Smooth muscle cell (in vitro differentiated cells): ENCODE results near the gene TOX2. TPM values are rescaled to one million over a fixed set of nuclear protein-coding genes. Genes with fewer than 3 reads are reported as not detected.

Experiments used
- DNase-seq: peaks from one replicate; lab custom pipeline; 2025; ENCODE audit not compliant: unreplicated experiment; lab: John Stamatoyannopoulos, UW
- H2AFZ ChIP-seq: fragments of 200-600 bp; sonication (generic); 2 replicates; pipeline ENCODE4 v1.6.0; 2016; ENCODE audit warnings: antibody characterized with exemption, low read depth, mild to moderate bottlenecking
- H3F3A ChIP-seq: fragments of 200-600 bp; sonication (generic); 2 replicates; pipeline ENCODE4 v1.6.0; 2017; ENCODE audit warnings: antibody characterized with exemption, low read depth
- H3K27ac ChIP-seq: fragments of 200-600 bp; sonication (generic); 2 replicates; pipeline ENCODE4 v1.5.1; 2016; ENCODE audit warnings: low read depth, mild to moderate bottlenecking
- H3K27me3 ChIP-seq: fragments of 200-600 bp; sonication (generic); 2 replicates; pipeline ENCODE4 v1.6.1; 2016; ENCODE audit warnings: low read depth, mild to moderate bottlenecking
- H3K36me3 ChIP-seq: fragments of 200-600 bp; sonication (generic); 2 replicates; pipeline ENCODE4 v1.5.1; 2016; ENCODE audit warnings: low read depth
- H3K4me1 ChIP-seq: fragments of 200-600 bp; sonication (generic); 2 replicates; pipeline ENCODE4 v1.5.1; 2016; ENCODE audit warnings: low read depth
- H3K4me2 ChIP-seq: fragments of 200-600 bp; sonication (generic); 2 replicates; pipeline ENCODE4 v1.6.0; 2016; ENCODE audit warnings: mild to moderate bottlenecking
- H3K4me3 ChIP-seq: fragments of 200-600 bp; sonication (generic); 2 replicates; pipeline ENCODE4 v1.5.1; 2016; ENCODE audit warnings: mild to moderate bottlenecking
- H3K79me2 ChIP-seq: fragments of 200-600 bp; sonication (generic); 2 replicates; pipeline ENCODE4 v1.6.0; 2016; ENCODE audit warnings: low read depth, mild to moderate bottlenecking
- H3K9ac ChIP-seq: fragments of 200-600 bp; sonication (generic); 2 replicates; pipeline ENCODE4 v1.6.0; 2016; ENCODE audit warnings: low read depth
- H3K9me3 ChIP-seq: fragments of 200-600 bp; sonication (generic); replicated peaks from 2 replicates; pipeline ENCODE4 v1.5.1; 2016; ENCODE audit warnings: low read depth
- H4K20me1 ChIP-seq: fragments of 200-600 bp; sonication (generic); 2 replicates; pipeline ENCODE4 v1.6.0; 2016; ENCODE audit warnings: low read depth
- WGBS: methylation state at CpG from one replicate; pipeline ENCODE4 v1.1.7; 2016; ENCODE audit warnings: low lambda C conversion rate; 5-methylcytosine and 5-hydroxymethylcytosine counted together
- polyA plus RNA-seq: library from polyadenylated mRNA; unstranded; fragments of >200 nt; fragmentation: Nextera tagmentation; extraction: Ambion mirVana; gene quantifications from 2 replicates; pipeline ENCODE4 v1.2.1, GENCODE V29; 2016
- total RNA-seq: library from RNA; depleted of rRNA; stranded (reverse); fragments of >200 nt; gene quantifications from 2 replicates; pipeline ENCODE4 v1.2.3, GENCODE V29; 2014
- TF ChIP-seq, protein P1 (sequence below): fragments of 200-600 bp; sonication (generic); IDR thresholded peaks from 2 replicates; pipeline ENCODE4 v1.5.1; 2017; ENCODE audit warnings: borderline replicate concordance, mild to moderate bottlenecking, antibody characterized with exemption; ENCODE audit not compliant: insufficient read depth, poor library complexity, severe bottlenecking

Gene TOX2
- total and polyA plus RNA-seq, 2 experiments from 2014 or later, result 1.1 to 3.8 TPM

DNA sequence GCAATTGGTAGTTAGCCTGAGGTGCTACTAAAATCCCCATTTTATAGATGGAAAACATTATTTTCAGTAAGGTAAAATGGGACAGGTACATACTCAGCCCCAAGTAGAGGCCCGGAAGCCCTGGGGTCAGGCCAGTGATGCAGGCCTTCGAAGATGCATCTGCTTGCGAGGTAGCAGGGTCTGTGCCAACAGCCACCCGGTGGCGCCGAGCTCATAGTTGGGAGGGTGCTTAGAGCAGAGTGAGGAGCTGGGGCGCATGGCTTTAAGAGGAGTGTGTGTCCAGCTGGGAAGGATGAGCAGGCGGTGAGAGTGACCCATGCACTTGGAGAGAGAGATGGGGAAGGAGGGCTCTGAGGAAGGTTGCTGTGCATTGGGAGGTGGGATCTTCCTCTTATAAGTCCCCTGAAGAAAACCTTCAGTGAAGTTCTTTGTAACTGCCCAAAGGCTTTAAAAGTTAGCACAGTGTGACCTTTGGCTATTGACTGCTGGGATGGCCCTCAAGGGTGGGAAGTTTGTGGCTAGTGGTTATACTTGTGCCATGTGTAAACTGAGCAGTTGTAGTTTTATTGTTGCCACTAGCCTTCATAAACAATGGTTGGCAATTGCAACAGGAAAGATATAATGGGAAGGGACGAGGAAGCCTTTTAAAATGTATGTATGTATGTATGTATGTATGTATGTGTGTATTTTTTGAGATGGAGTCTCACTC is 71.1 kb downstream of the TOX2 start:
- Histone ChIP-seq H3K4me1 (no peaks in the 10 kb centered on the region), H3F3A (no peaks in the 10 kb centered on the region), H3K9me3 (no peaks in the 10 kb centered on the region), H3K36me3 (no peaks in the 10 kb centered on the region), H3K27ac (no peak overlapping the region), H4K20me1 (no peaks in the 10 kb centered on the region), H3K9ac (no peak overlapping the region), H3K27me3 (no peaks in the 10 kb centered on the region), H3K4me2 (no peak overlapping the region), H3K79me2 (no peaks in the 10 kb centered on the region), H2AFZ (no peak overlapping the region), H3K4me3 (no peak overlapping the region)
- TF ChIP-seq, protein P1, sequence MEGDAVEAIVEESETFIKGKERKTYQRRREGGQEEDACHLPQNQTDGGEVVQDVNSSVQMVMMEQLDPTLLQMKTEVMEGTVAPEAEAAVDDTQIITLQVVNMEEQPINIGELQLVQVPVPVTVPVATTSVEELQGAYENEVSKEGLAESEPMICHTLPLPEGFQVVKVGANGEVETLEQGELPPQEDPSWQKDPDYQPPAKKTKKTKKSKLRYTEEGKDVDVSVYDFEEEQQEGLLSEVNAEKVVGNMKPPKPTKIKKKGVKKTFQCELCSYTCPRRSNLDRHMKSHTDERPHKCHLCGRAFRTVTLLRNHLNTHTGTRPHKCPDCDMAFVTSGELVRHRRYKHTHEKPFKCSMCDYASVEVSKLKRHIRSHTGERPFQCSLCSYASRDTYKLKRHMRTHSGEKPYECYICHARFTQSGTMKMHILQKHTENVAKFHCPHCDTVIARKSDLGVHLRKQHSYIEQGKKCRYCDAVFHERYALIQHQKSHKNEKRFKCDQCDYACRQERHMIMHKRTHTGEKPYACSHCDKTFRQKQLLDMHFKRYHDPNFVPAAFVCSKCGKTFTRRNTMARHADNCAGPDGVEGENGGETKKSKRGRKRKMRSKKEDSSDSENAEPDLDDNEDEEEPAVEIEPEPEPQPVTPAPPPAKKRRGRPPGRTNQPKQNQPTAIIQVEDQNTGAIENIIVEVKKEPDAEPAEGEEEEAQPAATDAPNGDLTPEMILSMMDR, result no peak
- no peak for DNase-seq
- WGBS, result 93% methylated on average over 9 of the region's 9 CpGs

- H2AFZ ChIP-seq, result no peak overlapping the region
- no peaks in the 10 kb centered on the region for H3K79me2 ChIP-seq
- H3K27me3 ChIP-seq, result no peaks in the 10 kb centered on the region
- no peaks in the 10 kb centered on the region for H3K9me3 ChIP-seq
- H3F3A ChIP-seq, result no peaks in the 10 kb centered on the region
- no peaks in the 10 kb centered on the region for H4K20me1 ChIP-seq
- H3K27ac ChIP-seq, result no peak overlapping the region
- WGBS, result 67% methylated on average over 1 of the region's 1 CpG
- no peak overlapping the region for H3K9ac ChIP-seq
- TF ChIP-seq, protein P1, result no peak
- DNase-seq, result no peak
- H3K4me2 ChIP-seq, result no peak overlapping the region
- no peaks in the 10 kb centered on the region for H3K4me1 ChIP-seq
- H3K36me3 ChIP-seq, result no peaks in the 10 kb centered on the region
- H3K4me3 ChIP-seq, result no peak overlapping the region
Observed at GRCh38 chr20:43987018-43987417, 72.4 kb downstream of the TOX2 start.

DNA sequence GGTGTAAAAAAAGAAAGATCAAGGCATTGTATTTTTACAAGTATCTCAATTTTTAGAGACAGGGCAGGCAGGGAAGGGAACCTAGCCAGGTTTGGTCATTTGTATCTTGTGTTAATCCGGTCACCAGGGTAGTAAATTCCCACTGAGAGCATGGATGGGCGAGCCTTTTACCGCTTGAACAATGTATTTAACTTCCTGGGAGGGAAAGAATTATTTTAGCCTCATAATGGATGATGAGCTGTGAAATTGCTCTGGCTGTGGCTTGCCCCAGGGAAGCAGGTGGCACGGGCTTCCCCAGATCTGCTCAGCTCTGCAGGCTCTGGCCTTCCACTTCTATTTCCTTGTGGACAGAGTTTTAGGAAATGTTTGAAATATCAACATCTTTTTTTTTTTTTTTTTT is 72.9 kb downstream of the TOX2 start:
- no peaks in the 10 kb centered on the region for H3K4me1 ChIP-seq
- no peak overlapping the region for H3K4me2 ChIP-seq
- H3K9ac ChIP-seq, result no peak overlapping the region
- no peaks in the 10 kb centered on the region for H3K36me3 ChIP-seq
- WGBS, result 72% methylated on average over 4 of the region's 4 CpGs
- H2AFZ ChIP-seq, result no peak overlapping the region
- no peak overlapping the region for H3K27ac ChIP-seq
- no peaks in the 10 kb centered on the region for H3K9me3 ChIP-seq
- no peaks in the 10 kb centered on the region for H3K27me3 ChIP-seq
- H3F3A ChIP-seq, result no peaks in the 10 kb centered on the region
- no peaks in the 10 kb centered on the region for H3K79me2 ChIP-seq
- no peak for DNase-seq
- H4K20me1 ChIP-seq, result no peaks in the 10 kb centered on the region
- no peak overlapping the region for H3K4me3 ChIP-seq
- TF ChIP-seq, protein P1, result no peak

DNA sequence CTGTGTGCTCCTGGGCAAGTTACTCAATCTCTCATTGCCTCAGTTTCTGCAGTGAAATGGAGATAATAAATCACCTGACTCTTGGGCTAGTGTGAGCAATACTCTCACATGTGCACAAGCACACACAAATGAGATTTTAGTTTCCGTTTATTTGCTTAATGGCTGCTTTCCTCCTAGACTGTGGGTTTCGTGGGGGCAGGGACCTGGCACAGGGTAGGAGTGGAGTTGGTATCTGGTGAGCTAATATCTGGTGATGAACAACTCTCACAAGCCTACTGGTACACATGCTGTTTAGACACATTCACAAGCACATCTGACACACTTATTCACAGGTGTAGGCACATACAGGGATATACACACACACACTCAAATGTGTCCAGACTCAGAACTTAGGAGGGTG is 73.8 kb downstream of the TOX2 start:
- H3K27me3 ChIP-seq, result no peaks in the 10 kb centered on the region
- 89% methylated on average over 2 of the region's 2 CpGs for WGBS
- H3K4me1 ChIP-seq, result no peaks in the 10 kb centered on the region
- H3K4me2 ChIP-seq, result no peak overlapping the region
- no peaks in the 10 kb centered on the region for H3K9me3 ChIP-seq
- H3K36me3 ChIP-seq, result no peaks in the 10 kb centered on the region
- no peak for DNase-seq
- H3K4me3 ChIP-seq, result no peak overlapping the region
- no peaks in the 10 kb centered on the region for H4K20me1 ChIP-seq
- no peak overlapping the region for H3K27ac ChIP-seq
- TF ChIP-seq, protein P1, result no peak
- no peak overlapping the region for H3K9ac ChIP-seq
- no peaks in the 10 kb centered on the region for H3K79me2 ChIP-seq
- H3F3A ChIP-seq, result no peaks in the 10 kb centered on the region
- H2AFZ ChIP-seq, result no peak overlapping the region
